Mucosa of stomach (tissue), 1 donor: ENCODE data around the gene SRSF11.

Experiments used
- H3K27me3 ChIP-seq: one replicate; pipeline ENCODE4 v1.7.0; 2013; ENCODE audit warnings: mild to moderate bottlenecking, low read length; ENCODE audit not compliant: control insufficient read depth, insufficient read depth
- H3K36me3 ChIP-seq: one replicate; pipeline ENCODE4 v1.7.0; 2013; ENCODE audit warnings: low read length; ENCODE audit not compliant: control insufficient read depth, insufficient read depth
- H3K4me1 ChIP-seq: one replicate; pipeline ENCODE4 v1.7.0; 2013; ENCODE audit warnings: mild to moderate bottlenecking, low read length; ENCODE audit not compliant: control insufficient read depth, insufficient read depth
- H3K4me3 ChIP-seq: one replicate; pipeline ENCODE4 v1.7.0; 2013; ENCODE audit warnings: low read length
- H3K9ac ChIP-seq: one replicate; pipeline ENCODE4 v1.7.0; 2013; ENCODE audit warnings: mild to moderate bottlenecking, low read length, moderate library complexity
- H3K9me3 ChIP-seq: one replicate; pipeline ENCODE4 v1.7.0; 2013; ENCODE audit warnings: mild to moderate bottlenecking, low read length, moderate library complexity; ENCODE audit not compliant: control insufficient read depth
- donor health status: Pancreatic carcinoma.

SRSF11 gene

GRCh38 chr1:70284366-70284765, 63.2 kb downstream of the SRSF11 start:
- H3K9ac ChIP-seq, result no peak overlapping the region
- H3K27me3 ChIP-seq, result no peaks in the 10 kb centered on the region
- no peak overlapping the region for H3K4me3 ChIP-seq
- H3K4me1 ChIP-seq, result no peaks in the 10 kb centered on the region
- no peaks in the 10 kb centered on the region for H3K36me3 ChIP-seq
- H3K9me3 ChIP-seq, result no peaks in the 10 kb centered on the region

GRCh38 chr1:70286453-70286852, 65.3 kb downstream of the SRSF11 start:
- H3K36me3 ChIP-seq, result no peaks in the 10 kb centered on the region

GRCh38 chr1:70288166-70288565, 67.0 kb downstream of the SRSF11 start:
- no peaks in the 10 kb centered on the region for H3K9me3 ChIP-seq
- H3K4me1 ChIP-seq, result no peaks in the 10 kb centered on the region
- no peaks in the 10 kb centered on the region for H3K27me3 ChIP-seq
- H3K4me3 ChIP-seq, result no peak overlapping the region
- H3K9ac ChIP-seq, result no peak overlapping the region
- no peaks in the 10 kb centered on the region for H3K36me3 ChIP-seq

More at GRCh38 chr1:70286453-70286852, 65.3 kb downstream of the SRSF11 start:
- no peak overlapping the region for H3K4me3 ChIP-seq
- no peaks in the 10 kb centered on the region for H3K4me1 ChIP-seq
- H3K9ac ChIP-seq, result no peak overlapping the region
- no peaks in the 10 kb centered on the region for H3K27me3 ChIP-seq
- H3K9me3 ChIP-seq, result no peaks in the 10 kb centered on the region

- no peaks in the 10 kb centered on the region for H3K9me3 ChIP-seq
- H3K9ac ChIP-seq, result no peak overlapping the region
- no peak overlapping the region for H3K4me3 ChIP-seq
- no peaks in the 10 kb centered on the region for H3K4me1 ChIP-seq
- no peaks in the 10 kb centered on the region for H3K36me3 ChIP-seq
- H3K27me3 ChIP-seq, result no peaks in the 10 kb centered on the region
Measured at GRCh38 chr1:70290218-70290617, 69.0 kb downstream of the SRSF11 start.

- Histone ChIP-seq H3K9ac (no peak overlapping the region), H3K27me3 (no peaks in the 10 kb centered on the region), H3K4me1 (no peaks in the 10 kb centered on the region), H3K36me3 (no peaks in the 10 kb centered on the region), H3K9me3 (no peaks in the 10 kb centered on the region), H3K4me3 (no peak overlapping the region)
Measured at GRCh38 chr1:70293186-70293843, 72.1 kb downstream of the SRSF11 start.

- Histone ChIP-seq H3K4me1 (no peaks in the 10 kb centered on the region), H3K9ac (no peak overlapping the region), H3K4me3 (no peak overlapping the region), H3K27me3 (no peaks in the 10 kb centered on the region), H3K36me3 (no peaks in the 10 kb centered on the region), H3K9me3 (no peaks in the 10 kb centered on the region)
Measured at GRCh38 chr1:70295749-70296148, 74.6 kb downstream of the SRSF11 start.

GRCh38 chr1:70299472-70299871, 78.3 kb downstream of the SRSF11 start:
- H3K4me1 ChIP-seq, result no peaks in the 10 kb centered on the region
- H3K36me3 ChIP-seq, result no peaks in the 10 kb centered on the region
- no peak overlapping the region for H3K9ac ChIP-seq
- H3K4me3 ChIP-seq, result no peak overlapping the region
- H3K9me3 ChIP-seq, result no peaks in the 10 kb centered on the region
- H3K27me3 ChIP-seq, result no peaks in the 10 kb centered on the region
